Esophagus squamous epithelium (tissue), 5 donors: ENCODE results near the gene TMEM108. TPM values are rescaled to one million over a fixed set of nuclear protein-coding genes. Genes with fewer than 3 reads are reported as not detected.

Experiments used
- DNase-seq: peaks from one replicate; lab custom pipeline; 2025; lab: John Stamatoyannopoulos, UW
- H3K27ac ChIP-seq, 4 donors: fragments of 200-600 bp; sonication (generic); one replicate each; pipeline ENCODE4 v1.5.1; 2016 to 2019; ENCODE audit warnings: mild to moderate bottlenecking in 1 of 4
- H3K27me3 ChIP-seq, 4 donors: fragments of 200-600 bp; sonication (generic); 1 replicate in 3 of 4; 2 replicates in 1 of 4; pipeline versions ENCODE4 v1.5.1 to v1.6.0; 2017 to 2021; ENCODE audit warnings: antibody characterized with exemption in 1 of 4
- H3K36me3 ChIP-seq, 3 donors: fragments of 200-600 bp; sonication (generic); one replicate each; pipeline ENCODE4 v1.5.1; 2016 to 2019
- H3K4me1 ChIP-seq, 3 donors: fragments of 200-600 bp; sonication (generic); one replicate each; pipeline ENCODE4 v1.5.1; 2017 to 2019
- H3K4me3 ChIP-seq, 4 donors: fragments of 200-600 bp; sonication (generic); 1 replicate in 3 of 4; 2 replicates in 1 of 4; pipeline ENCODE4 v1.5.1; 2016 to 2019; ENCODE audit warnings: mild to moderate bottlenecking in 2 of 4, moderate library complexity in 1 of 4
- H3K9me3 ChIP-seq, 3 donors: fragments of 200-600 bp; sonication (generic); one replicate each; pipeline ENCODE4 v1.5.1; 2016 to 2019
- POLR2A ChIP-seq, 4 donors: fragments of 450-650 bp; IDR thresholded peaks; one replicate each; pipeline ENCODE4 v1.6.1; 2017; ENCODE audit warnings: antibody characterized with exemption in 4 of 4, mild to moderate bottlenecking in 4 of 4, moderate library complexity in 3 of 4
- WGBS, 2 donors: methylation state at CpG; one replicate each; pipeline ENCODE4 v1.1.5; 2018; 5-methylcytosine and 5-hydroxymethylcytosine counted together
- intact Hi-C: fragments of 100-400 bp; cut with DNase I; formaldehyde crosslinking; loops from one replicate; pipeline ENCODE4 v1.15.0; 2022
- total RNA-seq, 4 donors: library from RNA; depleted of rRNA; stranded (reverse); fragments of >200 nt; gene quantifications; one replicate each; pipeline ENCODE4 v1.1.0, GENCODE V29; 2016
- TF ChIP-seq, protein P1 (sequence below), 6 experiments: fragments of 450-650 bp in 4 of 6; fragments of 200-600 bp in 2 of 6; sonication (generic) in 2 of 6; IDR thresholded peaks; one replicate each; pipeline ENCODE4 v1.5.1; 2016 to 2019; ENCODE audit warnings: antibody characterized with exemption in 6 of 6, mild to moderate bottlenecking in 4 of 6, moderate library complexity in 4 of 6
- donor health status: DM: yes; HTN: yes; CAD: no.

Gene TMEM108
- total RNA-seq, 4 donors from 2014 or later = 0.12 to 3.4 (median 0.24) TPM

GRCh38 chr3:133119176-133119575 lies 81.0 kb downstream of the TMEM108 start:
- Histone ChIP-seq H3K36me3 (no peaks in the 10 kb centered on the region), H3K4me3 (no peak overlapping the region), H3K4me1 (peaks cover 0 to 7% (median 0%) of the 10 kb centered on the region in 3 donors), H3K9me3 (no peaks in the 10 kb centered on the region), H3K27ac (no peak overlapping the region), H3K27me3 (no peaks in the 10 kb centered on the region)
- no peak for DNase-seq
- 52 to 59% methylated on average over 2 of the region's 2 CpGs for WGBS, 2 donors
- TF ChIP-seq, protein P1, sequence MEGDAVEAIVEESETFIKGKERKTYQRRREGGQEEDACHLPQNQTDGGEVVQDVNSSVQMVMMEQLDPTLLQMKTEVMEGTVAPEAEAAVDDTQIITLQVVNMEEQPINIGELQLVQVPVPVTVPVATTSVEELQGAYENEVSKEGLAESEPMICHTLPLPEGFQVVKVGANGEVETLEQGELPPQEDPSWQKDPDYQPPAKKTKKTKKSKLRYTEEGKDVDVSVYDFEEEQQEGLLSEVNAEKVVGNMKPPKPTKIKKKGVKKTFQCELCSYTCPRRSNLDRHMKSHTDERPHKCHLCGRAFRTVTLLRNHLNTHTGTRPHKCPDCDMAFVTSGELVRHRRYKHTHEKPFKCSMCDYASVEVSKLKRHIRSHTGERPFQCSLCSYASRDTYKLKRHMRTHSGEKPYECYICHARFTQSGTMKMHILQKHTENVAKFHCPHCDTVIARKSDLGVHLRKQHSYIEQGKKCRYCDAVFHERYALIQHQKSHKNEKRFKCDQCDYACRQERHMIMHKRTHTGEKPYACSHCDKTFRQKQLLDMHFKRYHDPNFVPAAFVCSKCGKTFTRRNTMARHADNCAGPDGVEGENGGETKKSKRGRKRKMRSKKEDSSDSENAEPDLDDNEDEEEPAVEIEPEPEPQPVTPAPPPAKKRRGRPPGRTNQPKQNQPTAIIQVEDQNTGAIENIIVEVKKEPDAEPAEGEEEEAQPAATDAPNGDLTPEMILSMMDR (IDR thresholded peaks at IDR 0.05) = no peak
- no peak for TF ChIP-seq POLR2A (IDR thresholded peaks at IDR 0.05)
- intact Hi-C loops = no loop called here

- intact Hi-C loops = no loop called here
- Histone ChIP-seq H3K4me3 (no peak overlapping the region), H3K27ac (no peak overlapping the region), H3K27me3 (no peaks in the 10 kb centered on the region), H3K4me1 (peaks cover 0 to 7% (median 0%) of the 10 kb centered on the region in 3 donors), H3K36me3 (no peaks in the 10 kb centered on the region), H3K9me3 (no peaks in the 10 kb centered on the region)
- 38 to 42% methylated on average over 3 of the region's 3 CpGs for WGBS, 2 donors
- no peak for DNase-seq
- TF ChIP-seq, protein P1 (IDR thresholded peaks at IDR 0.05) = no peak
- no peak for TF ChIP-seq POLR2A (IDR thresholded peaks at IDR 0.05)
Observed at GRCh38 chr3:133121450-133121849, 83.3 kb downstream of the TMEM108 start.

- no peak for DNase-seq
- no peak for TF ChIP-seq POLR2A (IDR thresholded peaks at IDR 0.05)
- TF ChIP-seq, protein P1 (IDR thresholded peaks at IDR 0.05) = no peak
- H3K4me3 ChIP-seq = no peak overlapping the region
- H3K27ac ChIP-seq = no peak overlapping the region
- 67 to 93% methylated on average over 1 of the region's 1 CpG for WGBS, 2 donors
- intact Hi-C loops = no loop called here
- peaks cover 0 to 6% (median 0%) of the 10 kb centered on the region in 3 donors for H3K4me1 ChIP-seq
- no peaks in the 10 kb centered on the region for H3K9me3 ChIP-seq
- H3K36me3 ChIP-seq = no peaks in the 10 kb centered on the region
- H3K27me3 ChIP-seq = no peaks in the 10 kb centered on the region
Observed at GRCh38 chr3:133123636-133124035, 85.4 kb downstream of the TMEM108 start.

GRCh38 chr3:133124511-133124910 lies 86.3 kb downstream of the TMEM108 start:
- no peak for DNase-seq
- no peak overlapping the region for H3K4me3 ChIP-seq
- H3K27me3 ChIP-seq = no peaks in the 10 kb centered on the region
- no peaks in the 10 kb centered on the region for H3K9me3 ChIP-seq
- no peak for TF ChIP-seq POLR2A (IDR thresholded peaks at IDR 0.05)
- TF ChIP-seq, protein P1 (IDR thresholded peaks at IDR 0.05) = no peak
- 35 to 39% methylated on average over 6 of the region's 6 CpGs for WGBS, 2 donors
- intact Hi-C loops = no loop called here
- H3K4me1 ChIP-seq = no peaks in the 10 kb centered on the region
- no peak overlapping the region for H3K27ac ChIP-seq
- H3K36me3 ChIP-seq = no peaks in the 10 kb centered on the region

GRCh38 chr3:133125171-133125570 lies 87.0 kb downstream of the TMEM108 start:
- Histone ChIP-seq H3K4me1 (no peaks in the 10 kb centered on the region), H3K27ac (no peak overlapping the region), H3K4me3 (no peak overlapping the region), H3K9me3 (no peaks in the 10 kb centered on the region), H3K27me3 (no peaks in the 10 kb centered on the region), H3K36me3 (no peaks in the 10 kb centered on the region)
- intact Hi-C loops = no loop called here
- 58 to 64% methylated on average over 4 of the region's 4 CpGs for WGBS, 2 donors
- no peak for TF ChIP-seq POLR2A (IDR thresholded peaks at IDR 0.05)
- TF ChIP-seq, protein P1 (IDR thresholded peaks at IDR 0.05) = no peak
- no peak for DNase-seq
